H1 (cell line): ENCODE data around the gene BSND. TPM values are rescaled to one million over a fixed set of nuclear protein-coding genes. Genes with fewer than 3 reads are reported as not detected.

Experiments
- CTCF ChIA-PET: fragments of 300-600 bp; sonication (Branson Sonifier 250); formaldehyde crosslinking; loops from one replicate; lab custom pipeline; 2021; ENCODE audit not compliant: partially characterized antibody; lab: Charles Lee
- POLR2A ChIA-PET: fragments of 300-600 bp; sonication (Branson Sonifier 250); formaldehyde crosslinking; loops from one replicate; lab custom pipeline; 2021; ENCODE audit warnings: inconsistent platforms; ENCODE audit not compliant: partially characterized antibody; lab: Charles Lee
- DNase-seq, 2 experiments: peaks; one replicate each; pipeline versions ENCODE4 v3.0.0 to v3.0.0-alpha.2; 2010 to 2022; ENCODE audit warnings: low spot score in 2 of 2, low read depth in 1 of 2, mixed read lengths in 1 of 2
- FAIRE-seq: peaks from 2 replicates; lab custom pipeline; 2011; peaks lifted over from hg19 to GRCh38; lab: Jason Lieb, UNC
- H2AFZ ChIP-seq: 2 replicates; pipeline ENCODE4 v1.8.1; 2012; ENCODE audit warnings: low read length, inconsistent platforms
- H2AK5ac ChIP-seq: 2 replicates; pipeline ENCODE4 v1.6.1; 2013; ENCODE audit warnings: low read depth, low read length
- H2BK120ac ChIP-seq: replicated peaks from 2 replicates; pipeline ENCODE3; 2013; ENCODE audit warnings: low read depth, low read length, inconsistent platforms
- H2BK12ac ChIP-seq: 2 replicates; pipeline ENCODE4 v1.6.1; 2013; ENCODE audit warnings: low read depth, low read length
- H2BK15ac ChIP-seq: 2 replicates; pipeline ENCODE4 v1.6.1; 2013; ENCODE audit warnings: low read length
- H2BK20ac ChIP-seq: 2 replicates; pipeline ENCODE4 v1.6.1; 2013; ENCODE audit warnings: low read length
- H2BK5ac ChIP-seq: 2 replicates; pipeline ENCODE4 v1.6.1; 2013; ENCODE audit warnings: low read depth, low read length
- H3K14ac ChIP-seq: 2 replicates; pipeline ENCODE4 v1.6.1; 2013; ENCODE audit warnings: inconsistent platforms; ENCODE audit not compliant: insufficient read length
- H3K18ac ChIP-seq: 2 replicates; pipeline ENCODE4 v1.6.1; 2013; ENCODE audit warnings: low read length; ENCODE audit errors: extremely low read depth
- H3K23ac ChIP-seq: 2 replicates; pipeline ENCODE4 v1.6.1; 2013; ENCODE audit warnings: inconsistent platforms; ENCODE audit not compliant: insufficient read length
- H3K23me2 ChIP-seq: 2 replicates; pipeline ENCODE4 v1.6.1; 2013; ENCODE audit warnings: low read depth, low read length
- H3K27ac ChIP-seq: 2 replicates; pipeline ENCODE4 v1.6.1; 2011; ENCODE audit warnings: low read depth, low read length, inconsistent platforms
- H3K27me3 ChIP-seq, 4 experiments: replicated peaks in 1 of 4; 1 replicate in 1 of 4; 2 replicates in 3 of 4; pipeline versions ENCODE4 v1.6.1 to v1.8.1; 2011 to 2013; ENCODE audit warnings: low read length in 3 of 4, mild to moderate bottlenecking in 3 of 4, inconsistent platforms in 2 of 4, mixed read lengths in 2 of 4, moderate library complexity in 1 of 4; ENCODE audit not compliant: control insufficient read depth in 3 of 4, insufficient read depth in 3 of 4; ENCODE audit errors: extremely low read depth in 1 of 4
- H3K36me3 ChIP-seq, 4 experiments: 2 replicates each; pipeline versions ENCODE4 v1.6.1 to v1.8.1; 2011 to 2013; ENCODE audit warnings: mild to moderate bottlenecking in 4 of 4, low read length in 3 of 4, moderate library complexity in 2 of 4, control low read depth in 1 of 4, inconsistent platforms in 1 of 4; ENCODE audit not compliant: insufficient read depth in 4 of 4, control insufficient read depth in 2 of 4
- H3K4ac ChIP-seq: replicated peaks from 2 replicates; pipeline ENCODE3; 2013; ENCODE audit warnings: low read length, low read depth, mixed read lengths, inconsistent platforms; ENCODE audit not compliant: insufficient read length
- H3K4me1 ChIP-seq, 4 experiments: replicated peaks in 1 of 4; 1 replicate in 1 of 4; 2 replicates in 3 of 4; pipeline versions ENCODE4 v1.6.1 to v1.8.1; 2011 to 2013; ENCODE audit warnings: low read length in 3 of 4, inconsistent platforms in 2 of 4, mixed read lengths in 1 of 4; ENCODE audit not compliant: insufficient read depth in 4 of 4, control insufficient read depth in 3 of 4
- H3K4me2 ChIP-seq, 2 experiments: 2 replicates each; pipeline versions ENCODE4 v1.6.1 to v1.8.1; 2011 to 2013; ENCODE audit warnings: low read depth in 2 of 2, low read length in 2 of 2, control low read depth in 1 of 2, inconsistent platforms in 1 of 2, mild to moderate bottlenecking in 1 of 2; ENCODE audit not compliant: insufficient read depth in 1 of 2
- H3K4me3 ChIP-seq, 4 experiments: fragments of 200-600, 300-600 bp in 1 of 4; sonication (generic), shearing (Covaris generic), sonication (Bioruptor Twin) in 1 of 4; 2 replicates each; pipeline versions ENCODE4 v1.5.1 to v1.8.1; 2011 to 2016; ENCODE audit warnings: low read length in 4 of 4, low read depth in 3 of 4, control low read depth in 2 of 4, inconsistent platforms in 2 of 4, mild to moderate bottlenecking in 2 of 4, mixed read lengths in 1 of 4, moderate library complexity in 1 of 4; ENCODE audit not compliant: insufficient read depth in 2 of 4; ENCODE audit errors: extremely low read depth in 1 of 4
- H3K56ac ChIP-seq: replicated peaks from 2 replicates; pipeline ENCODE3; 2013; ENCODE audit warnings: low read depth, mild to moderate bottlenecking, mixed read lengths, low read length, inconsistent platforms; ENCODE audit not compliant: insufficient read length
- H3K79me1 ChIP-seq: 2 replicates; pipeline ENCODE4 v1.6.1; 2013; ENCODE audit warnings: low read depth, low read length, control low read depth
- H3K79me2 ChIP-seq, 2 experiments: 2 replicates each; pipeline versions ENCODE4 v1.6.1 to v1.8.1; 2012 to 2013; ENCODE audit warnings: low read length in 2 of 2, mild to moderate bottlenecking in 2 of 2, inconsistent platforms in 1 of 2; ENCODE audit not compliant: insufficient read depth in 2 of 2, control insufficient read depth in 1 of 2
- H3K9ac ChIP-seq, 4 experiments: replicated peaks in 1 of 4; 1 replicate in 1 of 4; 2 replicates in 3 of 4; pipeline versions ENCODE4 v1.6.1 to v1.8.1; 2011 to 2013; ENCODE audit warnings: low read depth in 3 of 4, low read length in 3 of 4, control low read depth in 2 of 4, mild to moderate bottlenecking in 2 of 4, moderate library complexity in 2 of 4, inconsistent platforms in 1 of 4; ENCODE audit errors: extremely low read depth in 1 of 4
- H3K9me3 ChIP-seq, 2 experiments: 2 replicates each; pipeline versions ENCODE4 v1.6.1 to v1.8.1; 2012 to 2013; ENCODE audit warnings: mild to moderate bottlenecking in 2 of 2, moderate library complexity in 2 of 2, control low read depth in 1 of 2, inconsistent platforms in 1 of 2, low read depth in 1 of 2, low read length in 1 of 2, mixed read lengths in 1 of 2; ENCODE audit not compliant: insufficient read depth in 2 of 2
- H4K20me1 ChIP-seq, 2 experiments: replicated peaks in 1 of 2; 2 replicates each; pipeline versions ENCODE3 to v1.8.1; 2011 to 2013; ENCODE audit warnings: inconsistent platforms in 2 of 2, low read length in 2 of 2, mild to moderate bottlenecking in 1 of 2; ENCODE audit not compliant: insufficient read depth in 2 of 2, control insufficient read depth in 1 of 2
- H4K5ac ChIP-seq: 2 replicates; pipeline ENCODE4 v1.6.1; 2013; ENCODE audit warnings: low read length, low read depth, mixed read lengths, inconsistent platforms; ENCODE audit not compliant: insufficient read length
- H4K8ac ChIP-seq: 2 replicates; pipeline ENCODE4 v1.8.0; 2013; ENCODE audit warnings: mild to moderate bottlenecking, moderate library complexity, low read length, inconsistent platforms; ENCODE audit not compliant: insufficient read depth; ENCODE audit errors: extremely low read depth
- H4K91ac ChIP-seq: replicated peaks from 2 replicates; pipeline ENCODE3; 2013; ENCODE audit warnings: low read length, mixed read lengths, inconsistent platforms; ENCODE audit not compliant: insufficient read length
- BCL11A ChIP-seq, 2 experiments: IDR thresholded peaks; one replicate each; pipeline ENCODE4 v1.6.1; 2011; ENCODE audit warnings: low read depth in 2 of 2, low read length in 2 of 2, mild to moderate bottlenecking in 2 of 2
- FOSL1 ChIP-seq: IDR thresholded peaks from 2 replicates; pipeline ENCODE4 v1.6.1; 2011; ENCODE audit warnings: mild to moderate bottlenecking, low read depth, low read length, moderate library complexity; ENCODE audit not compliant: insufficient read depth
- HDAC2 ChIP-seq, 2 experiments: fragments of 300-600 bp in 1 of 2; sonication (generic) in 1 of 2; IDR thresholded peaks; 2 replicates each; pipeline ENCODE4 v1.6.1; 2011 to 2012; ENCODE audit warnings: low read depth in 2 of 2, low read length in 2 of 2, mild to moderate bottlenecking in 2 of 2, moderate library complexity in 2 of 2, borderline replicate concordance in 1 of 2, inconsistent platforms in 1 of 2
- HDAC6 ChIP-seq: IDR thresholded peaks from one replicate; pipeline ENCODE4 v1.7.1; 2012; ENCODE audit warnings: low read depth, mild to moderate bottlenecking, inconsistent platforms, low read length, moderate library complexity
- JUN ChIP-seq: IDR thresholded peaks from 2 replicates; pipeline ENCODE4 v1.6.1; 2011; ENCODE audit warnings: low read depth, mild to moderate bottlenecking, improper control_type of control experiment, low read length
- PHF8 ChIP-seq: fragments of 200-600 bp; sonication (generic); conservative IDR thresholded peaks from 2 replicates; pipeline ENCODE4 v1.7.1; 2012; ENCODE audit warnings: low read depth, mild to moderate bottlenecking, inconsistent platforms, low read length, moderate library complexity
- SIRT6 ChIP-seq: IDR thresholded peaks from one replicate; pipeline ENCODE4 v1.7.1; 2012; ENCODE audit warnings: low read length, inconsistent platforms
- SIX5 ChIP-seq: IDR thresholded peaks from 2 replicates; pipeline ENCODE4 v1.6.1; 2011; ENCODE audit warnings: mild to moderate bottlenecking, low read depth, low read length
- YY1 ChIP-seq: IDR thresholded peaks from 2 replicates; pipeline ENCODE4 v1.6.1; 2011; ENCODE audit warnings: low read depth, mild to moderate bottlenecking, low read length
- ZNF274 ChIP-seq: IDR thresholded peaks from 2 replicates; pipeline ENCODE4 v1.7.0; 2012; ENCODE audit warnings: low read length, borderline replicate concordance; ENCODE audit errors: extremely low read depth
- WGBS, 2 experiments: shearing (Covaris generic) in 1 of 2; methylation state at CpG; one replicate each; pipeline versions ENCODE4 v1.1.6 to v1.1.7; 2013 to 2015; ENCODE audit warnings: low lambda C conversion rate in 2 of 2, mixed read lengths in 2 of 2, inconsistent platforms in 1 of 2, low coverage in 1 of 2, missing lambda C conversion rate in 1 of 2; ENCODE audit not compliant: insufficient replicate concordance in 2 of 2, insufficient coverage in 1 of 2, insufficient read length in 1 of 2; ENCODE audit errors: extremely low coverage in 1 of 2, missing lambda C conversion rate in 1 of 2; 5-methylcytosine and 5-hydroxymethylcytosine counted together
- polyA plus RNA-seq, 7 experiments: library from polyadenylated mRNA; depleted of rRNA in 3 of 7; stranded (reverse) in 5 of 7; unstranded in 2 of 7; fragments of >200 nt in 5 of 7; fragments of 200-250 nt in 2 of 7; gene quantifications; 1 replicate in 5 of 7; 2 replicates in 1 of 7; 4 replicates in 1 of 7; pipeline versions ENCODE4 v1.2.1 to v1.2.3, GENCODE V29; 2011 to 2013; ENCODE audit warnings: missing spikeins in 2 of 7, mixed read lengths in 2 of 7
- total RNA-seq: library from RNA; stranded (reverse); fragmentation: NEBNext Ultra II Directional; extraction: Animal tissue kit (Norgen Biotek cat#: 25700); gene quantifications from 2 replicates; pipeline ENCODE4 v1.2.1, GENCODE V29; 2021
- TF ChIP-seq, protein P1 (sequence below), 3 experiments: IDR thresholded peaks; 1 replicate in 2 of 3; 2 replicates in 1 of 3; pipeline versions ENCODE4 v1.5.1 to v1.6.1; 2011; ENCODE audit warnings: low read length in 3 of 3, mild to moderate bottlenecking in 3 of 3, inconsistent platforms in 2 of 3, low read depth in 1 of 3, moderate library complexity in 1 of 3; ENCODE audit not compliant: insufficient read depth in 1 of 3; ENCODE audit errors: control extremely low read depth in 1 of 3

Gene BSND
- total and polyA plus RNA-seq, 2 of the 8 experiments (the other 6 are each of a cell fraction or from before 2014, with no cell fraction given): 0.43 to 0.68 TPM

GRCh38 chr1:55035904-55036303 lies 37.2 kb downstream of the BSND start:
- peaks cover 0 to 5% of the 10 kb centered on the region in 2 experiments for H4K20me1 ChIP-seq
- H2AK5ac ChIP-seq: no peak overlapping the region
- no peak overlapping the region for H4K5ac ChIP-seq
- no peak overlapping the region for H2BK15ac ChIP-seq
- CTCF ChIA-PET: interaction anchor here (0.6 to 4.9 kb wide), 9 partner anchors 14 to 214 kb away, joined by 3 to 50 read pairs (median 4); no protein-coding TSS in a partner anchor
- no peak overlapping the region for H2BK20ac ChIP-seq
- 90% methylated on average over 4 of the region's 4 CpGs; no CpG with 5 or more reads in 1 of the 2 experiments for WGBS, 2 experiments
- no peak overlapping the region for H3K4ac ChIP-seq
- no peak overlapping the region for H4K8ac ChIP-seq
- POLR2A ChIA-PET: no interaction called here
- DNase-seq (no peak), FAIRE-seq (no peak)
- H2AFZ ChIP-seq: no peak overlapping the region
- H3K9me3 ChIP-seq: no peaks in the 10 kb centered on the region
- H3K27ac ChIP-seq: no peak overlapping the region
- H3K27me3 ChIP-seq: peaks cover 9 to 34% (median 33%) of the 10 kb centered on the region in 4 experiments
- no peak overlapping the region for H2BK12ac ChIP-seq
- peaks cover under 1% of the 10 kb centered on the region in 2 experiments; a peak in 2 of 4 replicates for H3K79me2 ChIP-seq
- no peaks in the 10 kb centered on the region for H3K79me1 ChIP-seq
- H3K9ac ChIP-seq: no peak overlapping the region
- H3K4me1 ChIP-seq: peaks cover 0 to 13% (median 8%) of the 10 kb centered on the region in 4 experiments; a peak in 6 of 7 replicates
- no peak overlapping the region for H2BK5ac ChIP-seq
- no peak overlapping the region for H3K4me3 ChIP-seq
- no peak overlapping the region for H3K4me2 ChIP-seq
- H4K91ac ChIP-seq: no peak overlapping the region
- H3K56ac ChIP-seq: no peak overlapping the region
- no peak overlapping the region for H3K18ac ChIP-seq
- peaks cover 13% of the 10 kb centered on the region; the same call in 1 of the 2 replicates for H3K23me2 ChIP-seq
- H3K14ac ChIP-seq: no peak overlapping the region
- no peak overlapping the region for H3K23ac ChIP-seq
- no peak overlapping the region for H2BK120ac ChIP-seq
- no peaks in the 10 kb centered on the region for H3K36me3 ChIP-seq
- TF ChIP-seq SIRT6: no peak
- TF ChIP-seq JUN: no peak
- no peak for TF ChIP-seq FOSL1
- TF ChIP-seq HDAC6: no peak
- TF ChIP-seq YY1: no peak
- TF ChIP-seq, protein P1, sequence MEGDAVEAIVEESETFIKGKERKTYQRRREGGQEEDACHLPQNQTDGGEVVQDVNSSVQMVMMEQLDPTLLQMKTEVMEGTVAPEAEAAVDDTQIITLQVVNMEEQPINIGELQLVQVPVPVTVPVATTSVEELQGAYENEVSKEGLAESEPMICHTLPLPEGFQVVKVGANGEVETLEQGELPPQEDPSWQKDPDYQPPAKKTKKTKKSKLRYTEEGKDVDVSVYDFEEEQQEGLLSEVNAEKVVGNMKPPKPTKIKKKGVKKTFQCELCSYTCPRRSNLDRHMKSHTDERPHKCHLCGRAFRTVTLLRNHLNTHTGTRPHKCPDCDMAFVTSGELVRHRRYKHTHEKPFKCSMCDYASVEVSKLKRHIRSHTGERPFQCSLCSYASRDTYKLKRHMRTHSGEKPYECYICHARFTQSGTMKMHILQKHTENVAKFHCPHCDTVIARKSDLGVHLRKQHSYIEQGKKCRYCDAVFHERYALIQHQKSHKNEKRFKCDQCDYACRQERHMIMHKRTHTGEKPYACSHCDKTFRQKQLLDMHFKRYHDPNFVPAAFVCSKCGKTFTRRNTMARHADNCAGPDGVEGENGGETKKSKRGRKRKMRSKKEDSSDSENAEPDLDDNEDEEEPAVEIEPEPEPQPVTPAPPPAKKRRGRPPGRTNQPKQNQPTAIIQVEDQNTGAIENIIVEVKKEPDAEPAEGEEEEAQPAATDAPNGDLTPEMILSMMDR (IDR thresholded peaks at IDR 0.05; ENCODE audit: control extremely low read depth in 1 of 3, insufficient read depth in 1 of 3, low read depth in 1 of 3, low read length in 3 of 3): peak in 2 of 3 experiments; percentile 29 to 36; a peak in 3 of 4 replicates
- no peak for TF ChIP-seq ZNF274
- TF ChIP-seq PHF8: no peak
- no peak for TF ChIP-seq HDAC2 (IDR thresholded peaks at IDR 0.05; ENCODE audit: borderline replicate concordance in 1 of 2, low read depth in 2 of 2, low read length in 2 of 2)
- no peak for TF ChIP-seq BCL11A (IDR thresholded peaks at IDR 0.05; ENCODE audit: low read depth in 2 of 2, low read length in 2 of 2)
- no peak for TF ChIP-seq SIX5
